T-helper 1 cell (primary cell): Measurements from ENCODE around the gene CIBAR2.
"Not testable (repeated sequence)": the region's sequence is repeated elsewhere in the genome, so short reads cannot be mapped to it uniquely, and the experiment has no call there.

Experiments used
- DNase-seq, 5 donors: peaks; one replicate each; pipeline ENCODE4 v3.0.0-alpha.2; 2012 to 2020

CIBAR2 gene

DNA sequence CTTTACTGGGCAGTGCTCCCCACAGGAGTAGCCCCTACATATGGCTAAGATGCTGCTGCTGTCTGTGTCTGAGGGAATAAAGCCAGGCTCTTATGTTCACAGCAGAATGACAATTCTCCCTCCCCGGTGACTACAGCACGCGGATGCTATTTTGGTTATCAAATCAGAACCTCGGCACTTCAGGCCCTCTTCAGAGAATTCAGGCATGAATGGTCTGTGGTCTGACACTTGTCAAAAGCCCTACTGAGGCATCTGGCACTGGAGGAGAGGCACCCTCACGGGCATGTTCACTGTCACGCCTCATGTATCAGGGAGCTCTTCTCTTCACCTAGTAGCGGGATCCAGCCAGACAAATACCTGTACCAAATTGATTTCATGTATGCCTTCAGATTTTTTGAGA, 54.3 kb downstream of the CIBAR2 start:
- DNase-seq, result no peak

DNA sequence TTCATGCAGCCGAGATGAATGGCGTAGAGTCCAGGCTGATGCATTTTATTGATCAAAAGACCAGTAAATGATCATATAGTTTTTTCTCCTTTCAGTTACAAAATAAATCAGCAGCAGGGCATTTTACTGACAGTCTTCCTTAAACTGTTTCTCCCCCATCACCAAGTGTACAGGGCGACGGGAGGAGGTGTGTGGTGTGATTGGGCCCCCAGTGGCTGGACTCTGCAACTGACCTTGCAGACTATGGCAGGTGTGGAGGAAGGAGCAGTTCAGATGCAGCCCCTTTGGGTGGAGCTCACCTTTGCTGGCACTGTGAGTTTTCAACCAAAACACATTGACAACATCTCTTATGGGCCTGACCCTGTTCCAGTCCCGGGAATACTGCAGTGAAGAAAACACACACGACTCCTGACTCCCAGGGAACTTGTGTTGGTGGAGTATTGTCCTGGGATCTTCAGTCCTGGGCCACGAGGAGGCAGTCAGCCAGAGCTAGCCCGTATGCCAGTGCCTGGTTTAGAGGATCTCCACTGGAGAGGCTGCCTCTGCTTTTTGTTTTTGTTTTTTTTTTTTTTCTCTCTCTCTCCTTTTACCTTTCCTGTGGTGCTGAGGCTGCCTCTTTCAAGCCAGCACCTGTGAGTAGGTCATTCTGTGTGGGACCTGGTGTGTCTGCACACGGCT, 54.9 kb downstream of the CIBAR2 start:
- DNase-seq, result no peak

DNA sequence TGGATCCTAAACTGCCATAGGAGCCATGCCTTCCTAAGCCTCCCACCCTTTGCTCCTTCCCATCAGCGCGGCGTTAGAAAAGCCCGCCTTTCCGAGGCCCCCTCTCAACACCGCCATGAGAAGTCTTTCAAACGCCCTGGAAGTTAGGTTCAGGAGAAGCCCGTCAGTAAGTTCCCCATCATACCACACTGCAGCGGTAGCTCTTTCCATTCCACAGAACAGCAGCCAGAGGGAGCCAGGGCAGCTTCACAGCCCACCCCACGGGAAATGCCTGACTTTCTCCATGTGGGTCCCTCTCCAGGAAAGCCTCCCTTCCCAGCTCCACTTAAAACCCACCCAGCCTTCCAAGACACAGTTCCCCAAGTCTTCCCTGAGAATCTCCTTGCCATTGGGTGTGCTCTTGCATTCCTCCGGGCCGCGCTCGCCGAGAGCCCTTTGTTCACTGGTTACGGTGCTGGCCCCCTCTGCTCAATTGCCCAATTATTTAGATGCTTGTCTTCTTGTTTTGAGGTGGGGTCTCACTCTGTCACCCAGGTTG, 56.0 kb downstream of the CIBAR2 start:
- no peak for DNase-seq

DNA sequence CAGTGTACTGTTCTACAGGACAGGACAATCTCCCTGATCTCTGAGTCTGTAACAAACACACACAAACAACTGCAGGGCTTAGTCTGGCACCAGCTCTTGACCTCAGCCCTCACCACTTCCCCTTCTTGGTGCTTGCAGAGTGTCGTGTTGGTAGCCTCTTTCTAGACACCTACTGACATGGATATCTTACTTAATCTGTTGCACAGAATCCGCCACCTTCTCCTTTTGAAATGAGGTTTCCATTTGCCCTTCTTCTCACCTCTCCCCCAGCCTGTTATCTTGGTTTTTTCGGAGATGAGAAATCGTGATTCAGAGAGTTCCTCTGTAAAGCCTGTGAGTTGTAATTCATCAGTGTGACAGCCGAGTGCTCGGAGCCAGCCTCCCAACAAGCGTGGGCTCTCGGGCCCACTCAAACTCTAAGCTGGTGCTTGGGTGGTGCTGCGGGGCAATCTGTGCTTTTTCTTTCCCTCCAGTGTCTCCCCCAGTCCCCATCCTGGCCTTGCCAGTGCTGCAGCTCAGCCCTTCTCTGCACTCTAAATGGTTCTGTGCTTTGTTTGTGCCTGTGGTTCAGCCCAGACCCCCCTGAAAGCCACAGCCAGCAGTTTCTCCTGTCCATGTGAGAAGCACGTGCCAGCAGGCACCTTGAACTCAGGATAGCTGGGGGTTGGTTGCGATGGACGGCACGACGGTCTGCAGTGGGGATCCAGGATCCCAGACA, 56.6 kb downstream of the CIBAR2 start:
- DNase-seq, result peak; percentile 17 to 90 (median 62)

DNA sequence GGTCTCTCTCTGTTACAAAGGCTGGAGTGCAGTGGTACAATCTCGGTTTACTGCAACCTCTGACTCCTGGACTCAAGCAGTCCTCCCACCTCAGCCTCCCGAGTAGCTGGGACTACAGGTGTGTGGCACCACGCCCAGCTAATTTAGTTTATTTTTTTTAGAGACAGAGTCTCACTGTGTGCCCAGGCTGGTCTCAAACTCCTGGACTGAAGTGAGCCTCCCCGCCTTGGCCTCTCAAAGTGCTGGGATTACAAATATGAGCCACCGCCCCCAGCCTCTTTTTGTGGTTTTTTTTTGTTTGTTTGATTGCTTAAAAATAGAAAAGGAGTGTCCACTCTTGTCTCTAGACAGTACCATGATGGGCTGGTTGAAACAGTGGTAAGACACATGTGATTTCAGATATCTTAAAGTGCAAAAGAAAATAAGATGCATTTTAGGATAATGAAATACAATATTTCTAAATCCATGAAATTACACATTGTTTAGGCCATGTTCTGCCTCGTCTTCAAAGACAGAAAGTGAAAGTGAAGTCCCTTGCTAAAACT, 57.3 kb downstream of the CIBAR2 start:
- DNase-seq, result no peak

DNA sequence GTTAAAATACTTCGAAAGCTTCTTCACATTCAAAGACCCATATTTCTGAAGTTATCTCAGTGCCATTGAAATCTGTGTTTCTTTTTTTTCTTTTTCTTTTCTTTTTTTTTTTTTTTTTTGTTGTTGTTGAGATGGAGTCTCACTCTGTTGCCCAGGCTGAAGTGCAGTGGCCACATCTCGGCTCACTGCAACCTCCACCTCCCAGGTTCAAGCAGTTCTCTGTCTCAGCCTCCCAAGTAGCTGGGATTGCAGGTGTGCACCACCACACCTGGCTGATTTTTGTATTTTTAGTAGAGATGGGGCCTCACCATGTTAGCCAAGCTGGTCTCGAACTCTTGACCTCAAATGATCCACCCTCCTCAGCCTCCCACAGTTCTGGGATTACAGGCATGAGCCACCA, 58.0 kb downstream of the CIBAR2 start:
- not testable (repeated sequence) for DNase-seq

DNA sequence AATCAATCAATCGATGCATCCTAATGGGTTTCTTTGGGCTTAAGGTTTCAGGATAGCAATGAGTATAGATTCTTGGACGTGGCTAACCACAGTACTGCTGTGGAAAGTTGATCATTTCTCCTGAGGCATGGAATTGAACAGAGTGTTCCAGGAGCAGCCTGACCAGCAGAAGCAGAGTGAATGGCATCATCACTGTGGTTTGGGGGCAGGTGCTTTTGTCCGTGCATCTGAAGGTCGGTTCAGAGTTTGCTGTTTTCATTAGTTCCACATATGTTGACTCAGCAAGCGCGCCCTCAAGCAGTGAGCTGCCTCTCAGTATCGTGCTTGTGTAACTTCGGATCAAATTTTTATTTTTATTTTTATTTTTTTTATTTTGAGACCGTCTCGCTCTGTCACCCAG, 59.7 kb downstream of the CIBAR2 start:
- no peak for DNase-seq

DNA sequence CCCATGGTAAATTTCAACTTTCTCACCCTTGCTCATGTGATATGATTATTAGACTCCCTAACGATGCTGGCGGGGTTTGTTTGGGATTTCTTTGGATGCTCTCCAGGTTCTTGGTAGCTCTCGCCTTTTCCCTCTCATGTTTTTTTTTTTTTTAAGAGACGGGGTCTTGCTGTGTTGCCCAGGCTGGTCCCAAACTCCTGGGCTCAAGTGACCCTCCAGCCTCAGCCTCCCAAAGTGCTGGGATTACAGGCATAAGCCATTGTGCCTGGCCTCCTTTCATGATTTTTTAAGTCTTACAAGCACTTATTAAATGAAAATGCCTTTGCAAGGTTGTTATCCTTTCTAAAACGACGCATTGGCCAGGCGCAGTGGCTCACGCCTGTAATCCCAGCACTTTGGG, 60.6 kb downstream of the CIBAR2 start:
- DNase-seq, result no peak

DNA sequence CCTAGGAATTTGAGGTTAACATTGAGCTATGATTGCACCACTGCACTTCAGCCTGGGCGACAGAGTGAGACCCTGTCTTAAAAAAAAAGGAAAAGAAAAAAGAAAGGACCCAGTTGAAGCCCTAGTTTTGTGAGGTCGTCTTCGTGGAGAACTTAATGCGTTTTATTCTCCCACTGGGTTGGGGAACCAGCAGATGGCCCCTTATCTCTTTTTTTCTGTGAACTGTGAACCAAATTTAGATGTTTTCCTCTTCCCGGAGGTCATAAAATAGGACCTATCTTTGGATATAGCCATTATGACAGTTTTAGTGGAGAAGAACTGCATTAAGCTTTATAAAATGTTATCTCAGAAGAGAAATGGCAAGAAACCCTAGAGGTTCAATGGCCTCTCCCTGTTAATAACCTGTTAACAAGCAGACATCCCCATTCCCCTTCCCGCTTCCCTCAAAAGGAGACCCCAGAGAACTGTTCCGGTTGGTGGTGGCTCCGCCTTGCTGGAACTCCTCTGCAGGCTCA, 61.1 kb downstream of the CIBAR2 start:
- no peak for DNase-seq

DNA sequence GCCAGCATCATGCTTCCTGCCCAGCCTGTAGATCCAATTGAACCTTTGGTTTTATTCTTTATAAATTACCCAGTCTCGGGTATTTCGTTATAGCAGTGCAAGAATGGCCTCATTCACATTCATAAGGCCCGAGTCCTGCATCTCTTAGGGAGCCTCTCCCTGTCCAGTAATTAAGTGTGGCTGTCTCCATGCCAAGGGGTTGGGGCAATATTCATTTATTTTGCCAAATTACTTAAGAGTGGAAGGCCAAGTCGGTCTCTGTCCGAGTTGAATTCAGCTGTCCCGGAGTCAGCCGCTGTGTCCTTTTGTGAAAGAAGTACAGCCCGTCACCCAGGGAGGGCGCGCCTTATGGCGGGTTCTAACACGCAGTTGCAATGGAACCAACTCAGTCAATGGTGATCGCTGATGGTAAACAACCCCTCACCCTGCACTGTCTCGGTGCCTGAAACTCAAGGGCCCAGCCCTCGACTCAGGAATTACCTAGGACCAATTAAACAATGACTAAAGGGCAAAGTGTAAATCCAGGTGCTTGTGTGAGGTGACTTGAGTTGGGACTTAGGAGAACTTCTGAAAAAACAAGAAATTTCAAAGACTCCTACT, 62.5 kb downstream of the CIBAR2 start:
- no peak for DNase-seq

DNA sequence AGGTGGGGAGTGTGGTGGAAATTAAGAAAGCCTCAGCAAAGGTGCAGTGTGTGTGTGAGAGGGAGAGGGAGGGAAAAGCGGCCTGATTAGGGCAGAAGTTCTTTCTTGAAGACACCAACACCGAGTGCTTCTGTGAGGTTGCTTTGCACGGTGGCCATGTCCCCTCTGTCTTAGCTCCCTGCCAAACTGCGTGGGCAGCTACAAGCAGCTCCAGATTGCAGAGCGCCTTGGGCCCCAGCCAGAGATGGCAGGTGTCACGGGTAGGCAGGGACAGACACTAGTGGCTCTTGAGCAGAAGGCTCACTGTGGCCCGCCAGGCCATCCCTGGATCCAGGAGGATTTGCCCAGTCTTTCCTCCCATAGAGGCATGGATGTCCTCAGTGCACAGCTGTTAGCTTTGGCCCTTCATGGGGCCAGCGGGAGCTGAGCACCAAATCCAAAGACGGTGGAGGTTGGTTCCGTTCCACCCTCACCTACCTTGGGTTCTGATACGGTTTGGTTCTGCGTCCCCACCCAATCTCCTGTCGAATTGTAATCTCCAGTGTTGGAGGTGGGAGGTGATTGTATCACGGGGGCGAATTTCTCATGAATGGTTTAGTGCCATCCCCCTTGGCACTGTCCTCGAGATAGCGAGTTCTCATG, 63.2 kb downstream of the CIBAR2 start:
- DNase-seq, result no peak
